ENCODE results near the gene EFCC1.
A peak's percentile ranks its signal among the peaks of the same experiment; 100 is the strongest.

Gene EFCC1

DNA sequence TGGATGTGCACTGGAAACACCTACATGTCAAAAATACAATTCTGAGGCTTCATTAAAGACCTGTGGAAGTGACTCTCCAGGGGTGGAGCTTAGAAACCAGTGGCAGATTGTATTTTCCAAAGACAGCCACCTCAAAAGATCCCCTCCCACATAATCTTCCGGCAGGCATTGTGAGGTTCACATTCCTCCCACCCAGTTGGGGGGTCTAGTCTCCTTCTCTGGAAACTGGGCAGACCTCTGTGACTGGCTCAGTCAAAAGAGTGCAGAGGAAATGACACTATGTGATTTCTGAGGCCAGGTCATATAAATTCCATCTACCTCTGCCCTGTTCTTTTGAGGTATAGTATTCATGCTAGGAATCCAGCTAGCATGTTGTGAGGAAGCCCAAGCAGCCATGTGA is 5.4 kb upstream of the EFCC1 start:
- no peak for DNase-seq

DNA sequence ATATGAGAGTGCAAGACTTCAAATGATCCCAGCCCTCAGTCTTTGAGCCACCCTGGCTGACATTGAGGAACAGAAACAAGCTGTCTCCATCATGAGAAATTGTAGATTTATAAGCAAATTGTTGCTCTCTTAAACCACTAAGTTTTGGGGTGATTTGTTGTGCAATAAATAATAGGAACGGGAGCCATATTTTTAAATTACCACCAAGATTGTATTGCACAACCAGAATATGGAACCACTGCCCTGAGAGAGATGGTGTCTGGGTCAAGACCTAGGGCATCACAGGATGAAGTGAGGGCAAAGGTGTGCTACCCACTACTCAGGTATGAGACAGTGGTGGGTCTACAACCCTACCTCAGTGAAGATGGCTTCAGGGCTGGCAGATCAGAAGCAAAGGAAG is 4.9 kb upstream of the EFCC1 start:
- no peak for DNase-seq

DNA sequence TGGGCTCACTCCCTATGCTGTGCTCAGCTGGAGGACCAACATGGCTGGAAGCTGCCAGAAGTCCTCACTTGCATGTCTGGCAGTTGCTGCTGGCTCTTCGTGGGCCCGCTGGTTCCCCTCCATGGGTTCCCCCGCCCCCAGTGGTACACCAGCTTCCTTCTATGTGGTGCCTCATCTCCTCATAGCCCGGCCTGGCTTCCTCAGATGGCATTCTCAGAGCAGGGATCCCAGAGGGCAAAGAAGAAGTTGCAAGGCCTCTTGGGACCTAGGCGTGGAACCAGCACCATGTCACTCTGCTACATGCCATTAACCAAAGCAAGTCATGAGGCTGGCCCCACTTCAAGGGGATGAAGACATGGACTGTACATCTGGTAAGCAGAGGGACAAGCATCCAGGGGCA is 4.4 kb upstream of the EFCC1 start:
- DNase-seq = no peak

DNA sequence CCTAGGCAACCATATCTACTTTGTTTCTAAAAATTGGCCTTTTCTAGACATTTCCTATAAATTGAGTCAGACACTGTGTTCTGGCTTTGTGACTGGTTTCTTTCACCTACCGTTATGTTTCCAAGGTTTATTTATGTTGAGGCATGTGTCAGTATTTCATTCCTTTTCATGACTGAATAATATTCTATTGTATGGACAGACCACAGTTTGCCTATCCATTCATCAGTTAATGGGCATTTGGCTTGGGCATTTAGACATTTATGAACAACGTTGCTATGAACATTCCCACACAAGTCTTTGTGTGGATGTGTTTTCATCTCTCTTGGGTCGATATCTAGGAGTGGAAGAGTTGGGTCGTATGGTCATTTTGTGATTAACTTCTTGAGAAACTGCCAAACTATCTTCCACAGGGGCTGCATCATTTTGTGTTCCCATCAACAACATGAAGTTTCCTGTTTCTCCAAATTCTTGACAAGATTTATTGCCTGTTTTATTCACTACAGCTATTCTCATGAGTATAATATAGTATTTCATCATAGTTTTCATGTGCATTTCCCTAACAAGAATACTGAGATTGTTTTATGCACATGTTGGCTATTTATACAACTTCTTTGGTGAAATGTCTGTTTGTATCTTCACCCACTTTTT is 3.5 kb upstream of the EFCC1 start:
- DNase-seq = no peak

DNA sequence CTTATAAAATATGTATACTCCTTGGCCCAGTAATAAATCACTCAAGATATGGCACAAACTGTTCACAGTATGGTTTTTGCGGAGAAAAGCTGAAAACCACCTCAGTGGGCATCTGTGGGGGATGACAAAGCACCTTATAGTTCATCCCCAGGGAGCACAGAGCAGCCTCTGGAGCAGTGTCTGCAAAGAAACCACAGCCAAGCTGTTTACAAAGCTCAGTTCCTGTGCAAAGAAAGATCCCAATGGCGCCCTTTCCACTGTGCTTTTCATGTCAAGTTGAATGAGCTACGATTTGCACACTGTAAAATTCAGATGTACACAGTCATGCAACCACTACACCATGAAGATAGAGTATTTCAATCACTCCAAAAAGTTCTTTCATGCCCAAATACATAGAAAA is 2.5 kb upstream of the EFCC1 start:
- DNase-seq = no peak

DNA sequence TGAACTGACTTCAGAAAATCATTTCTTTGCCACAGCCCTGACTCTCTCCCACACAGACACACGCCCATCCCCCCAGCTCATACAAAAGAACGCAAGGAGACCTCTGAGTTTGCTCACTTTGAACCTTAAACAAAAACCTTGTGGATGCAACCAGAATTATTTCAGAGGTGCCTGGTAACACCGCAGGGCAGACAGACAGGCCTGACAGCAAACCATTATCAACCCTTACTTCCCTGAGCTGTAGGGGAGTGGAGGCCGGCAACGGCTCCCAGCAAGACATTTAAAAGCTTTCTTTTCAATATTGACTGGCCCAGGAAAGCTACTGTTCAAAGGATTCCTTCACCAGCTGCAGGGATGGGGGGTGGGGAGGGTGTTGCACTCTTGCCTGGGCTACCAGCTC is 2.0 kb upstream of the EFCC1 start:
- DNase-seq = no peak

DNA sequence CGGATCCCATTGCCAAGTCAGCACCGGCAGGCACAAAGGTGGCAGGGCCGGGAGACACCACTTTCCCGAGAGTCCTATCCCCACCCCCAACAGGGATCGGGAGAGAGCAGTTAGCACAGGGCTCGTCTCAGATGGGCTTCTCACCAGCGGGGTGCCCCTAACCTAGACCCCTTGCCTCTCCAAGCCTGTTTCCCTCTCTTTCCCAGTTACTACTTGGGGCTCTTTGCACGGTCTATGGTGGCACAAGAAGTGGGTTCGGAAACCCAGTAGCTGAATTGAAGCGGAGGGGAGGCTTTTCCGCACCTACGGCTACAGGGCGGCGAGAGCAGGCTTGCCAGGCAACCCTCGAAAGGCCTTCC is 383 bp upstream of the EFCC1 start:
- DNase-seq = no peak

DNA sequence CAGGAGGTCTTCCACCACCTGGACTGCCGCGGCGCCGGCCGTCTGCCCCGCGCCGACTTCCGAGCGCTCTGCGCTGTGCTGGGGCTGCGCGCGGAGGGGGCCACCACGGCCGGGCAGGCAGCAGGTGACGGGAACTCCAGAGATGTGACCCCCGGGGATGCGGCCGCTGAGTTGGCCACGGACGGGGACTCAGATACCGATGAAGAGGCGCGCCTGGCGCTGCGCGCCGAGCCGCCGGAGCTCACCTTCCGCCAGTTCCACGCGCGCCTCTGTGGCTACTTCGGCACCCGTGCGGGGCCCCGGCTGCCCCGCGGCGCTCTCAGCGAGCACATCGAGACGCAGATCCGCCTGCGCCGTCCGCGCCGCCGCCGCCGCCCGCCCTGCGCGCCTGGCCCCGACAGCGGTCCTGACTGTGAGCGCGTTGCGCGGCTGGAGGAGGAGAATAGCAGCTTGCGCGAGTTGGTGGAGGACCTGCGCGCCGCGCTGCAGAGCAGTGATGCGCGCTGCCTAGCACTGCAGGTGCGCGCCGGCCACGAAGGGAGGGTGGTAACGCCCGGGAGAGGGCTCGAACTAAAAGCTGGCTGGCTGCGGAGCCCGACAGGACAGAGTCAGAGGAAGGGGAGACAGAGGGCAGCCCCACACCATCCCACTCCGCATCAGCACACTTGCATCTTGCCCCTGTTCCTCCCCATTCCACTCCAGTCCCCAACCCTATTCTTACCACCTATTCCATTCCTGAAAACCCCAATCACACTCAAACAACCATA is 885 bp downstream of the EFCC1 start:
- no peak for DNase-seq

DNA sequence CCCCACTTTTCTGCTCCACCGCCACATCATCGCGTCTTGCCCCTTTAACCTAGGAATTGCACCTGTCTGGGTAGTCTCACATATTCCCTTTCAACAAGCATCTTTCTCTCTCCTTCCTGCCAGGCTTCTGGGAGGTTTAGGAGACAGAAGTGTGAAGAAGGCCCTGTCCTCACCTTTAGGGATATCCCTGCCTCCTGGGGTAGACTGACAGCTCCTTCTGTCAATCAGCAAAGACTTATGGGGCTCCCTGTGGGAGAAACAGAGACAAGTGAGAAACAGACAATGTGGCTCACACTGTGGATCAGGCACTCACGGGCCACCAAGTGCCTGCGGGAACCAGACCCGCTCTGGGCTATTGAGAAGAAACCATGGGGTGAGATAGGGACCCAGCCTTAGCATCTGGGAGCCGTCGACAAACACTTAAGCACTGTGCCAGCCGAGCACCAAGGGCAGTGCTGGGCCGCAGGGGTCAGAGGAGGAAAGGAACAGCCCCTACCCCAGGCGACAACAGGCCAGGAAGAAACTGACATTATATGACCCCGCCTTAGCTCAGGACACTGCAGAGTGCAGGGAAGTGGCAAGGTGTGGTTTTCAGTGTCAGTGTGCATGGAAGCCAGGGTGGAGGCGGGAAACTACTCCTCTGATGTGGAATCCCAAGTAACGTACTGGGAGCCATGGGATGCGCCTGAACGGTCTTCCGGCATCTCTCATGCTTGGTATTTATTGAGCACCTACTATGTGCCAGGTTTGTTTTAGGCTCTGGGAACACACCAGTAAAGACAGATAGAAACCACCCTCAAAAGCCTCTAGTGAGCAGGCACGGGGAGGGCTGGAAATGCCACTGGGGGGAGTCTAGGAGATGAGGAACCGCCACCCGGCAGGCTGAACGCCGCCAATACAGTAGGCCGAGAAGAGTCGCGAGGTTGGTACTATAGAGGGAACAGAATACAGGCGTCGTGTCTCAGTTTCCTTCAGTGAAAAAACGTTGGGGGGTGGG is 1.8 kb downstream of the EFCC1 start:
- no peak for DNase-seq

DNA sequence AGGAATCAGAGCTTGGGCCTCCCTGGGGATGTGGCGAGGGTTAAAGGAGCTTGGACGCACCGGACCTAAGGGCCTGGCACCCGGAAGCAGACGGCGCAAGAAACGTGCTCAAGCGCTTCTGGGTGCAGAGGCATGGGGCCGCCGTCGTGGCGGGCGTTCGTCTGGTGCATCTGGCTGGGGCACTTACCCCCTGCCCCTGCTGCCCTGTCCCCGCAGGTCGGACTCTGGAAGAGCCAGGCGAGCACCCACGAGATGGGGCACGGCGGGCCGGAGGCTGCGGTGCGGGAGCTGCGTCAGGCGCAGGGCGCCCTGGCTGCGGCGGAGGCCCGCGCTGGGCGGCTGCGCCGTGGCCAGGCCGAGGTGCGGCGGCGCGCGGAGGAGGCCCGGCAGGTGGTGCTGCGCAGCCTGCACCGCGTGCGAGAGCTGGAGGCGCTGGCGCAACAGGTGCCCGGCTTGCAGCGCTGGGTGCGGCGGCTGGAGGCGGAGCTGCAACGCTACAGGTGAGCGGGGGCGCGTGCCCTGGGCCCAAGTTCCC is 2.5 kb downstream of the EFCC1 start:
- peak; percentile 33 for DNase-seq

DNA sequence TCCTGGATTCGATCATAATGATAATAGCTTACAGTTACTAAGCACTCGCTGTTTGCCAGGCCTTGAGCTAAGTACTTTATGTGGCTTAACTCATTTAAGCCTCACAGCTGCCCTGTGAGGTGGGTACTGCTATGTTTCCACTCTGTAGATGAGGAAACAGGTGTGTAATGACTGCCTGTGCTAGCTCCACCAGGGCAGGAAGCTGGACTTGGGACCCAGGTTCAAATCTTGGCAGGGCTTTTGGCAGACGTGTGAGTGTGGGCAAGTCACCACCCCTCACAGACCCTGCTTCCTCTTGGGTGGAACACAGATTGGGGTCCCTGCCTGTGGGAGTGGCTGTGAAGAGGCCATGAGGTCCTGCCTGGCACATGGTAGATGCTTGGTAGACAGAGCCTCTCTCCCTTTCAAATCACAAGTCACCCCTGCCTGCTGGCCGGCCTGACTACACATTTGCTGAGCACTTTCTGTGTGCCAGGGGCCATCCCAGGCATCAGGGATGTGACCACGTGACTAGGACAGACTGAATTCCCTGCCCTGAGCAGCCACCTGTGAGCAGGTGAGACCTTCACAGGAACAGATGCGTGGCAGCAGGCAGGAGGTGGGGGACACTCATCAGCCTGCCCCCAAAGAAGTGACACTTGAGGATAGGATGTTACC is 3.7 kb downstream of the EFCC1 start:
- DNase-seq = no peak

DNA sequence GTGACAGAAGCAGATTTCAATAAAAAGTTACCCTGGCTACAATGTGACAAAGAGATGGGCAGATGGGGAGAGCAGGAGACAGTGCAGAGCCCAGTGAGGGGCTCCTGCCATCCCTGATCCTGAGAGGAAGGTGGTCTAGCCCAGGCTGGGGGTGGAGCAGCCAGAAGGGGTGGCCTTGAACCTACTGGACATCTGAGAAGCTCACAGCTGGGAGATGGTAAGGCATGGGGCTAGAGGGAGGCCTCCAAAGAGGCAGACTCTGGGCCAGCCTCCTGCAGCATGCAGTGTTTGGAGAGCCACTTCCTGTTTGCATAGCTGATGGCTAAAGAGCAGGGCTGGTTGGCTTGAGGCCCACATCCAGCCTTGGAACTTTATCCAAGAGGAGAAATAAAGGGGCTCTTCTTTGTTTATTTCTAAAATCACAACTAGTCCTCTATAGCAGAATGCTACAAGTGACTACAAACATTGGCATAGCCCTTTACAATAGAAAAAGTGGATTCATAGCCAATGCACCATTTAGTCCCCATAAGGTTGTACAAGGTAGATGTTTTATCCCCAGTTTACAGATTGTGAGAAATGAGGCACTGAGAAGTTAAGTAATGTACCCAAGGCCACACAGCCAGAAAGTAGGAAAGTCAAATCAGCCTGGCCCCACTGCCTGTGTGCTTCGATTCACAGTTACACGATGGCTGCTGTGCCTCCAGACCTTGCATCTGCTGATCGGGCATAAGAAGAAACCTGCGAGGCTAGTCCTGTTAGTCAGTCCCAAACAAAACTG is 4.6 kb downstream of the EFCC1 start:
- no peak for DNase-seq

DNA sequence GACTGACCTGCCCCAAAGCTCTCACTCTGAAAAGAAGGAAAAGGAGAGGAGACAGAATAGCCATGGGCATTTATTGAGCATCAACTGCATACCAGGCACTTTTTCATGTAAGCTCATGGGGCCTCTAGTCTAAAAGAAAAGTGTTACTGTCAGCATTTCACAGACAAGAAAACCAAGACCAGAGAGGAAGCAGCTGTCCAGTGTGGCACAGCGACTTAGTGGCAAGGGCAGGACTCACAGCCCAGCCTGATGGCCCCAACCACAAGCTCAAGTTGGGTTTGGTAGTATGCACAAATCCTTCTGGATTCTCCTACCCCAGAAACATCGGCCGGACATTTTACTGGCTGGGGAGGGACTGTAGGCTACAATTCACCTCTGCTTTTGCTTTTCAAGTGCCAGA is 5.8 kb downstream of the EFCC1 start:
- DNase-seq = no peak

DNA sequence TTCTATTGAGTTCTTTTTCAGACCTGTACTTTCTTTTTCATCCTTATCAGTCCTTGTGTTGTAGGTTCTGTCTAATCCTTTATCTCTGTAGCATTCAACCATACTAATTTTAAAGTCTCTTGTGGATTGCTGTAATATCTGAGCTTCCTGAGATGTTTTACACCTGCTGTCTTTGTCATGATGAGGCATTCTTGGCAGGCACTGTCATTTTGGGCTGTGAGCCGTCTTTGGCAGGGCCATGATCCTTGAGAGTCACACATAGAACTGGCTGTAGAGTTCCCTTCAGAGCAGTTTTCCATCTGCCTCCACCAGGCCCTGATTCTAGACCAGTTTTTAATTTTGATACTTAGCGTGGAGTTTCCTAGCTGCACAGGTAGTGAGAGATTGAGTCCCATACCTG is 6.7 kb downstream of the EFCC1 start:
- DNase-seq = no peak

DNA sequence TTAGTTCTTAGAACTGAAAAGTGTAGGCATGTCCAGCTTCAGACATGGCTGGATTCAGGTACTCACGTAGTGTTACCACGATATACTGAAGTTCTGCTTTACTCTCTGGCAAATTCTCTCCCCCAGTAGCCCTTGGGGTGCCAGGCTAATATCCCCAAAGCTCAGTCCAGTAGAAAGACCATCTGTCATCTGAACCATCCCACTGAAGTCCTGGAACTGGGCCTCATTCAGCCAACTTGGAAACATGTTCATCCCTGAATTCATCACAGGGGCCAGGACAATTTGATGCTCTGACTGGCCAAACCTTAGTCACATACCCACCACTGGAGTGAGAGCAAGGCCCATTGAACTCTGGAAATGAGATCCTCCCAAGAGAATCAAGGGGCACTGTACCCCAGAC is 8.2 kb downstream of the EFCC1 start:
- no peak for DNase-seq

DNA sequence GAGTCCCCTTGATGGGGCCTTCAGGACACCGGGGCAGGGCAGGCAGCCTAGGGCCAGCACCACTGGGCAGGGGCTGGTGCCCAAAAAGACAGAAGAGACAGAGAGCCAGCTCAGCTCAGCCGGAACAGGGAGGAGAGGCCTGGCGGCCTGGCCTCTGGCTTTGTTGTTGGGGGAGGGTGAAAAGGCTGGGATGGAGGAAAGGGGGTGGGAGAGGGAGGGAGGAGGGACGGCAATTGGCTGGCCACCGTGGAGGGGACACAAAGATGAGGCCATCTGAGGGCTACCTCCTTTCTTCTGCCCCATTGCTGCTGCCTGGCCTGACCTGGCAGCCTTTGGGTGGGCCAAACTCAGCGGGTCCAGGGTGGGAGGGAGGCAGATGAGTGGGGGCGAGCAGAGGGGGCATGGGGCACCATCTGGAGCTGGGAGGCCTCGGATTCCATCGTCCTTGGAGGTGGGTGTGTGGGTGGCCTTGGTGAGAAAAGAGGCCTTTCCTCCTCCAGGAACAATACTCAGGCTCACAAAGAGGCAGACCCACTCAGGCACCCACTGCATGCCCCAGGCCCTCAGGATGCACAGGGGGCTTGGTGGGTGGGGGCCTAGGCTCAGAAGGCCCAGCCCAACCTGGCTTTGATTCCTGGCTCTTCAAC is 9.3 kb downstream of the EFCC1 start:
- DNase-seq = no peak

DNA sequence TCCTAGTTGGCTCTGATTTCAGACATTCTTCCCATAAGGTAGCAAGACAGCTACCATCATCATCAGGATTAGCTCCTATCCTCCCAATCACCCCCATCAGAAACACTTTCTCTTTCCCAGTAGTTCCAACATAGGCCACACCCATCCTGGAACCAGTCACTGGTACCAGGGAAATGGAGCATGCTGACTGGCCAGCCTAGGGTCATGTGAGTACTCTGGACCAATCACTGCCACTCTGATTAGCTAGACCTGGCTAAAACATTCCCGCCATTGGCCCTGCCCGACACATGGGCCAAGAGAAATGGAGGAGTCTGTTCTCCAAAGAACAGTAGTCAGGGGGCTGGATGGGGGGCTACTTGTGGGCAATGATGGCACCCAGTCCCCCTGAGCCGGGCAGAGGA is 12.4 kb downstream of the EFCC1 start:
- DNase-seq = no peak

DNA sequence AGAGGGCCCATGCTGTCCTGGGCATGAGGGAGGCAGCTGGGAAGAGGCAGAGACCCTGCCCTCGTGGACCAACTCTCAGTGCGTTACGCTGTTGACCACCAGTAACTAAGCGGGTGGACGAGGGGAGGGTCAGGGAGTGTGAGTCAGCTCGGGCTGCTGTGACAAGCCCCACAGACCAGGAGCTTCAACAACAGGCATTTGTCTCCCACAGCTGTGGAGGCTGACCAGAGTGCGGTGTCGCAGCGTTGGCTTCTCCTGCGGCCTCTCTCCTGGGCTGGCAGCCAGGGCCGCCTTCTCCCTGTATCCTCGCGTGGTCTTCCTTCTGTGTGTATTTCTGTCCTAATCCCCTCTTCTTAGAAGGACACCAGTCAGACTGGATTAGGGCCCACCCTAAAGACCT is 13.0 kb downstream of the EFCC1 start:
- no peak for DNase-seq

DNA sequence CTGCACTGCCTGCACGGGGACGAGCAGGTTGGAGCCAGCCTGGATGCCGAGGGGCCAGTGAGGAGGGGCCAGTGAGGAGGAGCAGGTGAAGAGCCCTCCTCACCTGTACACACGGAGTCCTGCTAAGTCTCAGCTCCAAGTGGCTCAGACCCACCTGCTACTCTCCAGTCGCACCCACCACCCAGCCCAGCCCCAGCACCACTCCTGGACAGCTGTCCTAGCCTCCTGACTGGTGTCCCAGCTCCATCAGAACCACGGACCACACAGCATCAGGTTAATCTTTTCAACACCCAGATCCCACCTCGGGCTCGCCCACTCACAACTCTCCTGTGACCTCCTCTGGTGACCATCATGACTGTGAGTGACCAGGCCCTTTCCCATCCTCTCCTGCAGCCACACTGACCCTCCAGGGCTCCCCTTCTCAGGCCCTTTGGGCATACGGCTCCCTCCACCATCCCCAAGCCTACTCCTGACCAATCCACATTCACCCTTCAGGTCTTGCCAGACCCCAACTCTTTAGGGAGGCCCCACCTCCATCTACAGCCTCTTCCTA is 13.8 kb downstream of the EFCC1 start:
- DNase-seq = no peak

DNA sequence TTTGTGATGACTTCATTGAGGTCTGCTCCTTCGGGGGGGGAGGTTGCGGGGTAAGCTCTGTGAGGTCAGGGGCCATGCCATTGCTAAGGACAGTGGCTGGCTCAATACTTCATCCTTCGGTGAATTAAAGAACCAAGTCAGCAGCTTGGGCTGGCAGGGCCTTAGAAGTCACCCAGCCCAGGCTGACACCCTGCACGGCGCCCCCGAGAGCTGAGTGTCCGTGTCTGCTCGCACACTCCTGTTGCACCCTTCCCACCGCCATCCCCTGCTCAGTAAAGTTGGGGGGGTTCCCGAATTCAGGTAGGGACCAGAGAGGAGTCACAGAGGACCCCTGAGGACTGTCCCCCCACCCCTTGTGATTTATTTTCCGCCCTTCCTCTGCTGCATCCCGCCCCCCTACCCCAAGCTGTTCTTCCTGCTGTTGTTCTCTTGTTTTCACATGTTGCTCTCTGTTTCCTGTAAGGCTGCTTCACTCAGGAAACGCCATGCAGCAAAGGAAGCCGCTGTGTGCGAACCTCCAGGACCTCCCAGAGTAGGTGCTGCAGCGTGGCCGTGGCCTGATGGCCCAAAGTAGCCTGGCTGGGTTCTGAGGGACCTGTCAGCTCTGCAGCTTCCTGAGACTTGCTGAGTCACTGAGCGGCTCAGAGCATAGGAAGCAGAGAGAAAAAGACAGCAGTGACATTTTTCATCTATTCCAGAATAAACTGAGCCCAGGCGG is 14.4 kb downstream of the EFCC1 start:
- peak; percentile 57 for DNase-seq

DNA sequence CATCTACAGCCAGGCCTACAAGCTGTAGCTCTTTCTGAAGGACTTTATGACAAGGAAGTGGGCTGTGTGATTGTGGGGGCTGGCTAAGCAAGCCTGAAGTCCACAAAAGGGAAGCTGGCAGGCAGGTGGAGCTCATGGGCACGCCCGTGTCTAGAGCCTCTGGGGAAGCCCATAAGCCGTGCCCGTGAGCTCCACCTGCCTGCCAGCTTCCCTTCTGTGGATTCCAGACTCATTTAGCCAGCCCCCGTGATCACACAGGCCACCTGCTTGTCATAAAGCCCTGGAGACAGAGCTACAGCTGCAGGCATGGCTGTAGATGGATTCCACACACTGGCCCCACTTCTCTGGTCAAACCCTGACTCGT is 15.2 kb downstream of the EFCC1 start:
- peak; percentile 69 for DNase-seq

Data from CD4-positive, alpha-beta T cell treated with Interleukin-4 for 4 hours (primary cell).